HL-60 (cell line): Measurements from ENCODE around the gene YTHDF1.

Experiments
- DNase-seq, 2 experiments: peaks; one replicate each; pipeline ENCODE4 v3.0.0-alpha.2; 2010 to 2020; ENCODE audit warnings: low read depth in 1 of 2, low spot score in 1 of 2
- H3K27ac ChIP-seq: fragments of 250-450 bp; sonication (Bioruptor Pico); replicated peaks from 2 replicates; pipeline ENCODE4 v1.5.1; 2020; ENCODE audit warnings: mild to moderate bottlenecking, moderate library complexity
- H3K27me3 ChIP-seq: fragments of 250-450 bp; sonication (Bioruptor Pico); 2 replicates; pipeline ENCODE4 v1.5.1; 2021; ENCODE audit warnings: mild to moderate bottlenecking, moderate library complexity; ENCODE audit not compliant: insufficient read depth, poor library complexity, severe bottlenecking
- H3K4me3 ChIP-seq: replicated peaks from 2 replicates; pipeline ENCODE4 v1.5.1; 2011; ENCODE audit warnings: mild to moderate bottlenecking, control low read depth, low read length; ENCODE audit not compliant: insufficient read depth
- GABPA ChIP-seq: IDR thresholded peaks from 2 replicates; pipeline ENCODE4 v1.6.1; 2012; ENCODE audit warnings: low read depth
- POLR2AphosphoS5 ChIP-seq: IDR thresholded peaks from 2 replicates; pipeline ENCODE4 v1.6.1; 2012; ENCODE audit warnings: low read depth
- SPI1 ChIP-seq: IDR thresholded peaks from 2 replicates; pipeline ENCODE4 v1.6.1; 2012; ENCODE audit warnings: low read depth, mild to moderate bottlenecking, borderline replicate concordance
- TF ChIP-seq, protein P1 (sequence below): IDR thresholded peaks from 2 replicates; pipeline ENCODE4 v1.6.1; 2012; ENCODE audit warnings: low read depth; ENCODE audit not compliant: insufficient replicate concordance
- TF ChIP-seq, protein P2 (sequence below): IDR thresholded peaks from one replicate; pipeline ENCODE4 v1.5.1; 2011; ENCODE audit warnings: low read length, control low read depth, inconsistent platforms; ENCODE audit not compliant: insufficient read depth

The YTHDF1 gene

DNA sequence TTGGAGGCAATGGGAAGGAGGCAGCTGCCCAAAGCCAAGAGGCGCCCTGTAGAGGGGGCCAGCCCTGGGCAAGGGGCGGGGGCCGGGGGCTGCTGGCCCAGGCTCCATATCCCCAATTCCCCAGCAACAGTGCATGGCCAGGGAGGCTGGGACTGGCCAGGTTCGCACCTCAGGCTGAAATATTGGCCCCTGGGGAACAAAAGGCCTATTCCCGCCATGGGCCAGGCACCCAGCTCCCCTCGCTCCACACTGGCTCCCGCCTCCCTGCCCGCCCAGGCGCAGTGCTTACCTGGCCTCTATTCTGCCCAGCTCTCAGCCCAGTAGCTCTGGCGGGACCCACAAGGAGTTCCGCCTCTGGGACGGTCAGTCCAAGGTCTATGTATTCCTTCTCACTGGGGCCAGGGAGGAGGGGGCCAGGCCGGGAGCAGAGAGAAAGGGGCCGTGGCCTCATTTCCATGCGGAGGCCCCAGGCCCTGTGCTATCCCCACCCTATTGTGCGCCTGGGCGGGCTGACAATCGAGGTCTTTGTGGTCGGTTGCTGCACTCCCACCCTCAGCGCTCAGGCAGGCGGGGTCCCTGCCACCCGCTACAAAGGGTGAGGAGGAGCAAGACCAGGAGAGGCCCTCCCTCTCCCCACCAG is 42.3 kb downstream of the YTHDF1 start:
- no peak for DNase-seq
- Histone ChIP-seq H3K27me3 (peaks cover 56% of the 10 kb centered on the region), H3K27ac (no peak overlapping the region), H3K4me3 (no peak overlapping the region)
- TF ChIP-seq SPI1, result no peak
- TF ChIP-seq GABPA, result no peak
- no peak for TF ChIP-seq POLR2AphosphoS5
- TF ChIP-seq, protein P1, sequence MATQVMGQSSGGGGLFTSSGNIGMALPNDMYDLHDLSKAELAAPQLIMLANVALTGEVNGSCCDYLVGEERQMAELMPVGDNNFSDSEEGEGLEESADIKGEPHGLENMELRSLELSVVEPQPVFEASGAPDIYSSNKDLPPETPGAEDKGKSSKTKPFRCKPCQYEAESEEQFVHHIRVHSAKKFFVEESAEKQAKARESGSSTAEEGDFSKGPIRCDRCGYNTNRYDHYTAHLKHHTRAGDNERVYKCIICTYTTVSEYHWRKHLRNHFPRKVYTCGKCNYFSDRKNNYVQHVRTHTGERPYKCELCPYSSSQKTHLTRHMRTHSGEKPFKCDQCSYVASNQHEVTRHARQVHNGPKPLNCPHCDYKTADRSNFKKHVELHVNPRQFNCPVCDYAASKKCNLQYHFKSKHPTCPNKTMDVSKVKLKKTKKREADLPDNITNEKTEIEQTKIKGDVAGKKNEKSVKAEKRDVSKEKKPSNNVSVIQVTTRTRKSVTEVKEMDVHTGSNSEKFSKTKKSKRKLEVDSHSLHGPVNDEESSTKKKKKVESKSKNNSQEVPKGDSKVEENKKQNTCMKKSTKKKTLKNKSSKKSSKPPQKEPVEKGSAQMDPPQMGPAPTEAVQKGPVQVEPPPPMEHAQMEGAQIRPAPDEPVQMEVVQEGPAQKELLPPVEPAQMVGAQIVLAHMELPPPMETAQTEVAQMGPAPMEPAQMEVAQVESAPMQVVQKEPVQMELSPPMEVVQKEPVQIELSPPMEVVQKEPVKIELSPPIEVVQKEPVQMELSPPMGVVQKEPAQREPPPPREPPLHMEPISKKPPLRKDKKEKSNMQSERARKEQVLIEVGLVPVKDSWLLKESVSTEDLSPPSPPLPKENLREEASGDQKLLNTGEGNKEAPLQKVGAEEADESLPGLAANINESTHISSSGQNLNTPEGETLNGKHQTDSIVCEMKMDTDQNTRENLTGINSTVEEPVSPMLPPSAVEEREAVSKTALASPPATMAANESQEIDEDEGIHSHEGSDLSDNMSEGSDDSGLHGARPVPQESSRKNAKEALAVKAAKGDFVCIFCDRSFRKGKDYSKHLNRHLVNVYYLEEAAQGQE, result no peak
- TF ChIP-seq, protein P2, sequence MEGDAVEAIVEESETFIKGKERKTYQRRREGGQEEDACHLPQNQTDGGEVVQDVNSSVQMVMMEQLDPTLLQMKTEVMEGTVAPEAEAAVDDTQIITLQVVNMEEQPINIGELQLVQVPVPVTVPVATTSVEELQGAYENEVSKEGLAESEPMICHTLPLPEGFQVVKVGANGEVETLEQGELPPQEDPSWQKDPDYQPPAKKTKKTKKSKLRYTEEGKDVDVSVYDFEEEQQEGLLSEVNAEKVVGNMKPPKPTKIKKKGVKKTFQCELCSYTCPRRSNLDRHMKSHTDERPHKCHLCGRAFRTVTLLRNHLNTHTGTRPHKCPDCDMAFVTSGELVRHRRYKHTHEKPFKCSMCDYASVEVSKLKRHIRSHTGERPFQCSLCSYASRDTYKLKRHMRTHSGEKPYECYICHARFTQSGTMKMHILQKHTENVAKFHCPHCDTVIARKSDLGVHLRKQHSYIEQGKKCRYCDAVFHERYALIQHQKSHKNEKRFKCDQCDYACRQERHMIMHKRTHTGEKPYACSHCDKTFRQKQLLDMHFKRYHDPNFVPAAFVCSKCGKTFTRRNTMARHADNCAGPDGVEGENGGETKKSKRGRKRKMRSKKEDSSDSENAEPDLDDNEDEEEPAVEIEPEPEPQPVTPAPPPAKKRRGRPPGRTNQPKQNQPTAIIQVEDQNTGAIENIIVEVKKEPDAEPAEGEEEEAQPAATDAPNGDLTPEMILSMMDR, result no peak

DNA sequence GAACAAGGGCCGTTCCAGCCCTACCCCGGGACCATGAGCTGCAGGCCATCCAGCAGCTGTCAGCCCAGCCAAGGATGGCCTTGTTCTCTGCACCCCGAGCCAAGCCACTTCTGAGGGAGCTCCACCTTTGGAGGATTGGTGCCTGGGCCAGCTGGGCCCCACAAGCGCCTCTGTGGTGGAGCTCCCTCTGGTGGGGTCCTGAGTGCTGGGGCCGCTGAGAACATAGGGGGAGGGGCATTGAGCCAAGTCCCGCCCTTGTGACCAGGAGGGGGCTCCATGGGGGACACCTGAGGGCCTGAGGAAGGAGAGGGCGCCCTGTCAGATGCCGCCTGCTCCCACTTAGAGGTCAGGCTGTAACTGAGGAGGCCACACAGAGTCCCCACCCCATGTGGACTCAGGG is 43.2 kb downstream of the YTHDF1 start:
- Histone ChIP-seq H3K27me3 (peaks cover 48% of the 10 kb centered on the region), H3K4me3 (no peak overlapping the region), H3K27ac (no peak overlapping the region)
- no peak for DNase-seq
- TF ChIP-seq, protein P2, result no peak
- TF ChIP-seq, protein P1, result no peak
- TF ChIP-seq GABPA, result no peak
- no peak for TF ChIP-seq SPI1
- no peak for TF ChIP-seq POLR2AphosphoS5

DNA sequence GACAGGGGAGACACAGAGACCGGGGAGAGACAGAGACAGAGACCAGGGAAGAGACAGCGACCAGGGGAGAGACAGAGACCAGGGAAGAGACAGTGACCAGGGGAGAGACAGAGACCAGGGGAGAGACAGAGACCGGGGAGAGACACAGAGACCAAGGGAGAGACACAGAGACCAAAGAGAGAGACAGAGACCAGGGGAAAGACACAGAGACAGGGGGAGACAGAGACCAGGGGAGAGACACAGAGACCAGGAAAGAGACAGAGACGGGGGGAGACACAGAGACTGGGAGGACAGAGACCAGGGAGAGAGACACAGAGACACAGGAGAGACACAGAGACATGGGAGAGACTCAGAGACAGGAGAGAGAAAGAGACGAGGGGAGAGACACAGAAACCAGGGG is 43.9 kb downstream of the YTHDF1 start:
- H3K4me3 ChIP-seq, result no peak overlapping the region
- H3K27ac ChIP-seq, result no peak overlapping the region

More for the DNA sequence above, 43.9 kb downstream of the YTHDF1 start:
- H3K27me3 ChIP-seq, result peaks cover 48% of the 10 kb centered on the region
- TF ChIP-seq, protein P1, result no peak
- TF ChIP-seq, protein P2, result no peak
- no peak for TF ChIP-seq SPI1
- no peak for DNase-seq
